Neural cell (in vitro differentiated cells): ENCODE results near the gene ICAM2. TPM values are rescaled to one million over a fixed set of nuclear protein-coding genes. Genes with fewer than 3 reads are reported as not detected.

Experiments used
- H2AFZ ChIP-seq: fragments of 200-600, 300-800 bp; sonication (generic), shearing (Covaris generic); 2 replicates; pipeline ENCODE4 v1.6.0; 2014; ENCODE audit warnings: low read depth, mild to moderate bottlenecking, antibody characterized with exemption, low read length, moderate library complexity
- H3F3A ChIP-seq: fragments of 200-600 bp; shearing (Covaris generic); 2 replicates; pipeline ENCODE4 v1.6.1; 2016; ENCODE audit warnings: mild to moderate bottlenecking, moderate library complexity, mixed read lengths, antibody characterized with exemption, low read length; ENCODE audit not compliant: insufficient read depth, poor library complexity, severe bottlenecking
- H3K27ac ChIP-seq: fragments of 200-600, 300-800 bp; sonication (generic), shearing (Covaris generic); 2 replicates; pipeline ENCODE4 v1.5.1; 2014; ENCODE audit warnings: mild to moderate bottlenecking, low read length, moderate library complexity
- H3K27me3 ChIP-seq: fragments of 300-800, 200-600 bp; sonication (generic), shearing (Covaris generic); 2 replicates; pipeline ENCODE4 v1.6.0; 2014; ENCODE audit warnings: mild to moderate bottlenecking, low read depth, low read length, moderate library complexity; ENCODE audit not compliant: insufficient read depth
- H3K36me3 ChIP-seq: fragments of 300-800, 200-600 bp; sonication (generic), shearing (Covaris generic); 2 replicates; pipeline ENCODE4 v1.5.1; 2014; ENCODE audit warnings: mild to moderate bottlenecking, antibody characterized with exemption, low read length, moderate library complexity; ENCODE audit not compliant: insufficient read depth
- H3K4me2 ChIP-seq: fragments of 300-800, 200-600 bp; sonication (generic), shearing (Covaris generic); 2 replicates; pipeline ENCODE4 v1.6.0; 2014; ENCODE audit warnings: mild to moderate bottlenecking, low read length
- H3K4me3 ChIP-seq: fragments of 300-800, 200-600 bp; sonication (generic), shearing (Covaris generic); 2 replicates; pipeline ENCODE4 v1.5.1; 2014; ENCODE audit warnings: mild to moderate bottlenecking, low read length, moderate library complexity
- H3K79me2 ChIP-seq: fragments of 200-600 bp; shearing (Covaris generic); replicated peaks from 2 replicates; pipeline ENCODE4 v1.6.0; 2014; ENCODE audit warnings: mild to moderate bottlenecking, low read length, moderate library complexity; ENCODE audit not compliant: insufficient read depth
- H3K9ac ChIP-seq: fragments of 300-800, 200-600 bp; sonication (generic), shearing (Covaris generic); 2 replicates; pipeline ENCODE4 v1.6.1; 2016; ENCODE audit warnings: mild to moderate bottlenecking, low read length, mixed read lengths
- H3K9me2 ChIP-seq: fragments of 200-600 bp; shearing (Covaris generic); 2 replicates; pipeline ENCODE4 v1.6.1; 2016; ENCODE audit warnings: mild to moderate bottlenecking, low read length, mixed read lengths; ENCODE audit not compliant: insufficient read depth
- H3K9me3 ChIP-seq: fragments of 200-600, 300-800 bp; sonication (generic), shearing (Covaris generic); 2 replicates; pipeline ENCODE4 v1.6.1; 2016; ENCODE audit warnings: mild to moderate bottlenecking, mixed run types, low read length, moderate library complexity, mixed read lengths
- H4K20me1 ChIP-seq: fragments of 200-600 bp; shearing (Covaris generic); 2 replicates; pipeline ENCODE4 v1.6.1; 2016; ENCODE audit warnings: mild to moderate bottlenecking, mixed run types; ENCODE audit not compliant: insufficient read depth
- CTCF ChIP-seq: fragments of 450-650 bp; IDR thresholded peaks from 2 replicates; pipeline ENCODE4 v1.5.1; 2014; ENCODE audit warnings: antibody characterized with exemption, mild to moderate bottlenecking, moderate library complexity; ENCODE audit not compliant: poor library complexity, severe bottlenecking
- EP300 ChIP-seq: fragments of 450-650 bp; conservative IDR thresholded peaks from 2 replicates; pipeline ENCODE4 v1.6.1; 2014; ENCODE audit warnings: antibody characterized with exemption, mild to moderate bottlenecking, moderate library complexity; ENCODE audit not compliant: poor library complexity, severe bottlenecking
- EZH2 ChIP-seq: fragments of 200-600, 300-800 bp; shearing (Covaris generic), sonication (generic); IDR thresholded peaks from 2 replicates; pipeline ENCODE4 v1.6.1; 2014; ENCODE audit warnings: antibody characterized with exemption, low read length, borderline replicate concordance, mild to moderate bottlenecking; ENCODE audit not compliant: insufficient read depth, poor library complexity, severe bottlenecking
- MXI1 ChIP-seq: fragments of 450-650 bp; conservative IDR thresholded peaks from 2 replicates; pipeline ENCODE4 v1.6.1; 2014; ENCODE audit warnings: antibody characterized with exemption, mild to moderate bottlenecking; ENCODE audit not compliant: poor library complexity, severe bottlenecking
- POLR2AphosphoS5 ChIP-seq: IDR thresholded peaks from 2 replicates; pipeline ENCODE4 v1.6.1; 2012
- RAD21 ChIP-seq: fragments of 450-650 bp; conservative IDR thresholded peaks from 2 replicates; pipeline ENCODE4 v1.6.1; 2014; ENCODE audit warnings: antibody characterized with exemption, mild to moderate bottlenecking, moderate library complexity
- REST ChIP-seq: IDR thresholded peaks from 2 replicates; pipeline ENCODE4 v1.6.1; 2012; ENCODE audit warnings: borderline replicate concordance
- SMC3 ChIP-seq: fragments of 450-650 bp; conservative IDR thresholded peaks from 2 replicates; pipeline ENCODE4 v1.6.1; 2014; ENCODE audit warnings: antibody characterized with exemption, mild to moderate bottlenecking, moderate library complexity; ENCODE audit not compliant: poor library complexity
- TAF1 ChIP-seq: IDR thresholded peaks from 2 replicates; pipeline ENCODE4 v1.6.1; 2012; ENCODE audit warnings: low read depth
- polyA plus RNA-seq: library from polyadenylated mRNA; depleted of rRNA; stranded (reverse); fragments of >200 nt; gene quantifications from 2 replicates; pipeline ENCODE4 v1.2.3, GENCODE V29; 2014

The ICAM2 gene
- polyA plus RNA-seq, 1 donor from 2014 or later, result not detected

GRCh38 chr17:63996430-63997182 lies 23.8 kb downstream of the ICAM2 start:
- no peak overlapping the region for H3K4me3 ChIP-seq
- H3K9ac ChIP-seq, result no peak overlapping the region
- H3K4me2 ChIP-seq, result no peak overlapping the region
- no peak overlapping the region for H3K27ac ChIP-seq
- TF ChIP-seq EP300, result no peak
- TF ChIP-seq REST, result no peak
- no peaks in the 10 kb centered on the region for H3K9me3 ChIP-seq
- H3K27me3 ChIP-seq, result no peaks in the 10 kb centered on the region
- no peaks in the 10 kb centered on the region for H4K20me1 ChIP-seq
- no peaks in the 10 kb centered on the region for H3K36me3 ChIP-seq
- no peaks in the 10 kb centered on the region for H3K79me2 ChIP-seq
- no peaks in the 10 kb centered on the region for H3F3A ChIP-seq
- no peak overlapping the region for H2AFZ ChIP-seq
- H3K9me2 ChIP-seq, result no peaks in the 10 kb centered on the region

GRCh38 chr17:63995626-63996025 lies 24.8 kb downstream of the ICAM2 start:
- Histone ChIP-seq H3F3A (no peaks in the 10 kb centered on the region), H3K9me2 (no peaks in the 10 kb centered on the region), H4K20me1 (no peaks in the 10 kb centered on the region), H3K9ac (no peak overlapping the region), H3K36me3 (no peaks in the 10 kb centered on the region), H3K27ac (no peak overlapping the region), H3K4me2 (no peak overlapping the region), H2AFZ (no peak overlapping the region), H3K9me3 (no peaks in the 10 kb centered on the region), H3K79me2 (no peaks in the 10 kb centered on the region), H3K4me3 (no peak overlapping the region), H3K27me3 (no peaks in the 10 kb centered on the region)
- no peak for TF ChIP-seq EP300
- TF ChIP-seq SMC3, result no peak
- no peak for TF ChIP-seq MXI1
- TF ChIP-seq CTCF, result no peak
- no peak for TF ChIP-seq POLR2AphosphoS5
- no peak for TF ChIP-seq RAD21
- no peak for TF ChIP-seq TAF1
- no peak for TF ChIP-seq EZH2
